Tibial nerve (tissue), 4 donors: ENCODE results near the gene USP13.

ENCODE experiments used
- EP300 ChIP-seq, 2 donors: sonication (generic); formaldehyde crosslinking; IDR thresholded peaks; one replicate each; pipeline ENCODE4 v1.6.1; 2017; ENCODE audit warnings: antibody characterized with exemption in 2 of 2, mild to moderate bottlenecking in 1 of 2
- POLR2A ChIP-seq, 2 donors: fragments of 450-650 bp; IDR thresholded peaks; one replicate each; pipeline ENCODE4 v1.6.1; 2017; ENCODE audit warnings: antibody characterized with exemption in 2 of 2, mild to moderate bottlenecking in 2 of 2, moderate library complexity in 2 of 2
- TF ChIP-seq, protein P1 (sequence below), 5 experiments: fragments of 200-600 bp in 3 of 5; fragments of 450-650 bp in 2 of 5; sonication (generic) in 3 of 5; IDR thresholded peaks; one replicate each; pipeline ENCODE4 v1.5.1; 2016 to 2019; ENCODE audit warnings: antibody characterized with exemption in 5 of 5, mild to moderate bottlenecking in 3 of 5, moderate library complexity in 2 of 5

DNA sequence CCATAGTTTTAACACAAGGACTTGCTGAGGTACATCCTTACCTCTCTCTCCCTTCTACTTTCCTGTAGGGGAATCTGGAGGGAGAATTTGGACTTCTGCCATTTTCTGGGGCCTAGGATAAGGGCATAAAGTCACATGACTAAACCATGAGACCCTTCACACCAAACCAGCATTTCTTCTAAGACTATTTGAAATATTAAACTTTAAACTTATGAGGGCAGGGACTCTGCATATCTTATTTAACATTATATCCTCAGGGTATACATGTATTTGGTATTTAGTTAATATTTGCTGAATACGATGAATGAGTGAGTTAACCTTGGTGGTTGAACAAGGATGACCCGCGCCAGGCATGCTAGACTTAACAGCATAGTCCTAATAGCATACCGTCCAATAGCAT is 63.4 kb downstream of the USP13 start:
- no peak for TF ChIP-seq POLR2A (IDR thresholded peaks at IDR 0.05)
- TF ChIP-seq, protein P1, sequence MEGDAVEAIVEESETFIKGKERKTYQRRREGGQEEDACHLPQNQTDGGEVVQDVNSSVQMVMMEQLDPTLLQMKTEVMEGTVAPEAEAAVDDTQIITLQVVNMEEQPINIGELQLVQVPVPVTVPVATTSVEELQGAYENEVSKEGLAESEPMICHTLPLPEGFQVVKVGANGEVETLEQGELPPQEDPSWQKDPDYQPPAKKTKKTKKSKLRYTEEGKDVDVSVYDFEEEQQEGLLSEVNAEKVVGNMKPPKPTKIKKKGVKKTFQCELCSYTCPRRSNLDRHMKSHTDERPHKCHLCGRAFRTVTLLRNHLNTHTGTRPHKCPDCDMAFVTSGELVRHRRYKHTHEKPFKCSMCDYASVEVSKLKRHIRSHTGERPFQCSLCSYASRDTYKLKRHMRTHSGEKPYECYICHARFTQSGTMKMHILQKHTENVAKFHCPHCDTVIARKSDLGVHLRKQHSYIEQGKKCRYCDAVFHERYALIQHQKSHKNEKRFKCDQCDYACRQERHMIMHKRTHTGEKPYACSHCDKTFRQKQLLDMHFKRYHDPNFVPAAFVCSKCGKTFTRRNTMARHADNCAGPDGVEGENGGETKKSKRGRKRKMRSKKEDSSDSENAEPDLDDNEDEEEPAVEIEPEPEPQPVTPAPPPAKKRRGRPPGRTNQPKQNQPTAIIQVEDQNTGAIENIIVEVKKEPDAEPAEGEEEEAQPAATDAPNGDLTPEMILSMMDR (IDR thresholded peaks at IDR 0.05) = no peak
- TF ChIP-seq EP300 (IDR thresholded peaks at IDR 0.05) = no peak
